Right atrium auricular region (tissue), 2 donors: ENCODE measurements around the gene CAPZA2. TPM values are rescaled to one million over a fixed set of nuclear protein-coding genes. Genes with fewer than 3 reads are reported as not detected.

Source experiments
- DNase-seq: peaks from one replicate; pipeline ENCODE4 v3.0.0-alpha.2; 2019; ENCODE audit warnings: low spot score
- H3K27ac ChIP-seq, 2 donors: fragments of 200-600 bp; sonication (generic); 1 replicate in 1 of 2; 2 replicates in 1 of 2; pipeline ENCODE4 v1.5.1; 2016 to 2019
- H3K27me3 ChIP-seq, 2 donors: fragments of 200-600 bp; sonication (generic); one replicate each; pipeline versions ENCODE4 v1.5.1 to v1.6.0; 2017 to 2019
- H3K36me3 ChIP-seq: fragments of 200-600 bp; sonication (generic); one replicate; pipeline ENCODE4 v1.5.1; 2016
- H3K4me1 ChIP-seq, 2 donors: fragments of 200-600 bp; sonication (generic); one replicate each; pipeline versions ENCODE4 v1.5.1 to v1.6.0; 2017 to 2019
- H3K4me3 ChIP-seq, 2 donors: fragments of 200-600 bp; sonication (generic); 1 replicate in 1 of 2; 2 replicates in 1 of 2; pipeline ENCODE4 v1.5.1; 2017 to 2019; ENCODE audit warnings: mild to moderate bottlenecking in 1 of 2, moderate library complexity in 1 of 2
- H3K9me3 ChIP-seq, 2 donors: fragments of 200-600 bp; sonication (generic); one replicate each; pipeline ENCODE4 v1.5.1; 2019
- total RNA-seq, 2 donors: library from RNA; depleted of rRNA; stranded (reverse); fragments of >200 nt; gene quantifications; one replicate each; pipeline ENCODE4 v1.1.0, GENCODE V29; 2016
- TF ChIP-seq, protein P1 (sequence below), 2 donors: fragments of 200-600 bp; sonication (generic); IDR thresholded peaks; one replicate each; pipeline ENCODE4 v1.5.1; 2019; ENCODE audit warnings: antibody characterized with exemption in 2 of 2

CAPZA2 gene
- total RNA-seq, 2 donors from 2014 or later, result 127 to 148 TPM

DNA sequence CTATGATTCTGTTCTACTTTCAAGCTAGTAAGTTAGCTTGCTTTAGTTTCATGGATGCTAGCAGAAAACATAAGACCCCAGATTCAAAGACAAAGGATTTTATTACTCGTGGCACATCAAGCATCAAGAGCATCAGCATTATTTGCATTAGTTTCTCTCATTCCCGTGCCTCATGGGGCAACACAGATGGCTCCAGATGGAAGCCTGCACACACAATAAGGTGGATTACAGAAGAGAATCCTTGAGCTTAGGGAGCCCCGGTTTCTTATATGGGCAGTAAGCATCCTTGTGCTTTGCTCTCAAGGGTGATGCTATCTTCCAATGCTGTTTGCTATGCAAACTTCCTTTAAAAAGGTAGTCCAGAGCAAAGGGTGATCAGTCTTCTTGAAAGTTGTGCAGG, 10.7 kb upstream of the CAPZA2 start:
- TF ChIP-seq, protein P1, sequence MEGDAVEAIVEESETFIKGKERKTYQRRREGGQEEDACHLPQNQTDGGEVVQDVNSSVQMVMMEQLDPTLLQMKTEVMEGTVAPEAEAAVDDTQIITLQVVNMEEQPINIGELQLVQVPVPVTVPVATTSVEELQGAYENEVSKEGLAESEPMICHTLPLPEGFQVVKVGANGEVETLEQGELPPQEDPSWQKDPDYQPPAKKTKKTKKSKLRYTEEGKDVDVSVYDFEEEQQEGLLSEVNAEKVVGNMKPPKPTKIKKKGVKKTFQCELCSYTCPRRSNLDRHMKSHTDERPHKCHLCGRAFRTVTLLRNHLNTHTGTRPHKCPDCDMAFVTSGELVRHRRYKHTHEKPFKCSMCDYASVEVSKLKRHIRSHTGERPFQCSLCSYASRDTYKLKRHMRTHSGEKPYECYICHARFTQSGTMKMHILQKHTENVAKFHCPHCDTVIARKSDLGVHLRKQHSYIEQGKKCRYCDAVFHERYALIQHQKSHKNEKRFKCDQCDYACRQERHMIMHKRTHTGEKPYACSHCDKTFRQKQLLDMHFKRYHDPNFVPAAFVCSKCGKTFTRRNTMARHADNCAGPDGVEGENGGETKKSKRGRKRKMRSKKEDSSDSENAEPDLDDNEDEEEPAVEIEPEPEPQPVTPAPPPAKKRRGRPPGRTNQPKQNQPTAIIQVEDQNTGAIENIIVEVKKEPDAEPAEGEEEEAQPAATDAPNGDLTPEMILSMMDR (IDR thresholded peaks at IDR 0.05), result no peak
- Histone ChIP-seq H3K27me3 (no peaks in the 10 kb centered on the region), H3K36me3 (no peaks in the 10 kb centered on the region), H3K27ac (no peak overlapping the region), H3K4me1 (no peaks in the 10 kb centered on the region), H3K9me3 (no peaks in the 10 kb centered on the region), H3K4me3 (no peak overlapping the region)
- no peak for DNase-seq

GRCh38 chr7:116854132-116854531, 8.3 kb upstream of the CAPZA2 start:
- no peaks in the 10 kb centered on the region for H3K9me3 ChIP-seq
- TF ChIP-seq, protein P1 (IDR thresholded peaks at IDR 0.05), result no peak
- H3K27ac ChIP-seq, result no peak overlapping the region
- no peaks in the 10 kb centered on the region for H3K4me1 ChIP-seq
- DNase-seq, result no peak
- H3K4me3 ChIP-seq, result no peak overlapping the region
- no peaks in the 10 kb centered on the region for H3K36me3 ChIP-seq
- no peaks in the 10 kb centered on the region for H3K27me3 ChIP-seq

DNA sequence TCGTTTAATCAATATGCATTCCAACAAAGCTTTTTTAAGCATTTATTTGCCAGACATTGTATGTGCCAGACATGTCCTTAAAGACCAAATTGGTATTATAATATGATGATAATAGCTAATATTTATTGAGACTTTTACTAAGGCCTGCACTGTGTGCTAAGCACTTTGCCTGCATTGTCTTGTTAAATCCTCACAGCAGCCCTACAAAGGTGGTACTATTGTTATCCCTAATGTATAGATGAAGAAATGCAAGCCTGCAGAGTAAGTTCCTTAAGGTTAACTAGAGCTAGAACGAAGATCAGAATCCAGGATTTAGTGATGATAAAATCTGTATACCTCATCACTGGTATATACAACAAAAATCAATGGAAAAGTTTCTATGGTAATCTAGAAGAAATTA, 5.3 kb upstream of the CAPZA2 start:
- H3K9me3 ChIP-seq, result no peaks in the 10 kb centered on the region
- DNase-seq, result no peak
- H3K4me3 ChIP-seq, result no peak overlapping the region
- peaks cover 0 to 4% of the 10 kb centered on the region in 2 donors for H3K4me1 ChIP-seq
- H3K36me3 ChIP-seq, result no peaks in the 10 kb centered on the region
- H3K27ac ChIP-seq, result no peak overlapping the region
- TF ChIP-seq, protein P1 (IDR thresholded peaks at IDR 0.05), result no peak
- no peaks in the 10 kb centered on the region for H3K27me3 ChIP-seq

DNA sequence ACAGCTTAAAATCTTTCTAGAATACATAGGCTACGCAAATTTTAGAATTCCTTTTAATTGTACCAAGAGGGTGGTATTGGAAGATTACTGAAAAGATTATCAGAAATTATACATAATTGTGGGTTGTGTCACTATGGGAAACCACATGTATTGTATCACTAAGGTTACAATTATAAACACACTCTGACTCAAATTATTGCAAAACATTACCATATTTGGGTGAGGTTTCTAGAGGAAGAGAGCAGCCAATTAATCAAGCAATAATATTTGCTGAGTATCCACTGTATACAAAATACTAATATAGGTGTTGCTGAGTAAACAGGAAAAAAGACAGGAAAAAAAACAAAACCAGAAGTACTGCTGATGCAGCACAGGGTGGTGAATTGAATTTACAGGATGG, 3.1 kb upstream of the CAPZA2 start:
- Histone ChIP-seq H3K27me3 (no peaks in the 10 kb centered on the region), H3K27ac (no peak overlapping the region), H3K36me3 (no peaks in the 10 kb centered on the region), H3K9me3 (no peaks in the 10 kb centered on the region), H3K4me3 (no peak overlapping the region), H3K4me1 (peaks cover 0 to 5% of the 10 kb centered on the region in 2 donors)
- TF ChIP-seq, protein P1 (IDR thresholded peaks at IDR 0.05), result no peak
- no peak for DNase-seq

DNA sequence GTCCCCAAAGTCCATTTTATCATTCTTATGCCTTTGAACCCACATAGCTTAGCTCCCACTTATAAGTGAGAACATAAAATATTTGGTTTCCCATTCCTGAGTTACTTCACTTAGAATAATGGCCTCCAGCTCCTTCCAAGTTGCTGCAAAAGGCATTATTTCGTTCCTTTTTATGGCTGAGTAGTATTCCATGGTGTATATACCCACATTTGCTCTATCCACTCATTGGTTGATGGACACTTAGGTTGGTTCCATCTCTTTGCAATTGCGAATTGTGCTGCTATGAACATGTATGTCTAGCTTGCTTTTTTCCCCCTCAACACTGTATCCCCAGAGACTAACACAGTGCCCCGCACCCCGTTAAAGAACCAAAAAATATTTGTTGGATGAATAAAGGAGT, 670 bp upstream of the CAPZA2 start:
- no peaks in the 10 kb centered on the region for H3K36me3 ChIP-seq
- TF ChIP-seq, protein P1 (IDR thresholded peaks at IDR 0.05), result no peak
- peaks cover 0 to 23% of the 10 kb centered on the region in 2 donors for H3K4me1 ChIP-seq
- peak overlapping the region; percentile 97 to 99 for H3K27ac ChIP-seq
- H3K4me3 ChIP-seq, result peak overlapping the region in 1 of 2 donors; percentile 90
- no peaks in the 10 kb centered on the region for H3K9me3 ChIP-seq
- H3K27me3 ChIP-seq, result no peaks in the 10 kb centered on the region
- no peak for DNase-seq

- DNase-seq, result no peak
- peaks cover 0 to 37% of the 10 kb centered on the region in 2 donors for H3K4me1 ChIP-seq
Measured at GRCh38 chr7:116862951-116863670, 724 bp downstream of the CAPZA2 start.

More at GRCh38 chr7:116862951-116863670, 724 bp downstream of the CAPZA2 start:
- Histone ChIP-seq H3K36me3 (no peaks in the 10 kb centered on the region), H3K27ac (peak overlapping the region; percentile 97 to 99), H3K9me3 (no peaks in the 10 kb centered on the region), H3K27me3 (no peaks in the 10 kb centered on the region), H3K4me3 (peak overlapping the region; percentile 71 to 90)
- TF ChIP-seq, protein P1 (IDR thresholded peaks at IDR 0.05), result no peak
